ENCODE measurements around the gene HOMER2.

The HOMER2 gene

GRCh38 chr15:82804575-82804949 lies 148.0 kb downstream of the HOMER2 start:
- Histone ChIP-seq H3K36me3 (ENCODE audit: low read depth) (no peaks in the 10 kb centered on the region), H3K4me1 (ENCODE audit: insufficient read depth, poor library complexity, severe bottlenecking) (peaks cover 16% of the 10 kb centered on the region), H3K27me3 (ENCODE audit: insufficient read depth, poor library complexity, severe bottlenecking) (no peaks in the 10 kb centered on the region), H3K27ac (ENCODE audit: poor library complexity, severe bottlenecking) (peak overlapping the region; percentile 13), H3K4me3 (ENCODE audit: severe bottlenecking) (no peak overlapping the region), H3K9me3 (ENCODE audit: severe bottlenecking) (no peaks in the 10 kb centered on the region)
- no peak for ATAC-seq (ENCODE audit: low read depth)
- no peak for TF ChIP-seq CTCF (IDR thresholded peaks at IDR 0.05; ENCODE audit: poor library complexity, severe bottlenecking)
- no peak for DNase-seq (ENCODE audit: low spot score)

DNA sequence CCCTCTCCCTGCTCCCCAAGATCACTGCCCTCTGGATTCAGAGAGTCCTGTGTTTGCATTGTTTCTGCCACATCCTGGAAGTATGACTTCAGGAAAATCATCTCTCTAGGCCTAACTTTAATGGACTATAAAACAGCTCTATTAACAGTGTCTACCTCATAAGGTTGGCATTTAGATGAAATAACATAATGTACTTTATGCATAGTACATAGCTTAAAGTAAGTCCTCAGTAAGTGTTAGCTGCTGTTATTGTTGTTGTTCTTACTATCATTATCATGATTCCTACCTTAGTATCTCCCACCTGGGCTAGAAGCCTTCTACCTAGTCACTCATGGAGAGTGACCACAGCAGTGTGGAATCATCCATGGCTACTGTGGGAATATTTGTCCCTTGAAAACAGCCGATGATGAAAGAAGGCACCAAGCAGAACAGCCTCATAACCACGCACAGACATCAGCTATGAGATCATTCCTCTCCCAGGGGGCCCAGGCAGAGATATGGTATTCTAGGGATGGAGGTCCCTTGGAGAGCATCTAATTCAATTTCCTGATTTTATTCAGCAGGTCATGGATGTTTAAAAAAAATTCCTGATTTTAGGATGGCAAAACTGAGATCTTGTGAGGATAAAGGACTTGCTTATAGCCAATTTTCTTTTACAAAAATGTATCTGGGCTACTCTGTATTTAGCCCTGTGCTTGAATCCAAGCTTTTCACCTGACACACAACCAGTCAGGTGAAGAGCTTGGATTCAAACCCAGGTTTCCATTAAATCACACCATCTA lies 148.5 kb downstream of the HOMER2 start:
- Histone ChIP-seq H3K9me3 (ENCODE audit: severe bottlenecking) (no peaks in the 10 kb centered on the region), H3K27me3 (ENCODE audit: insufficient read depth, poor library complexity, severe bottlenecking) (no peaks in the 10 kb centered on the region), H3K4me1 (ENCODE audit: insufficient read depth, poor library complexity, severe bottlenecking) (peaks cover 14% of the 10 kb centered on the region), H3K27ac (ENCODE audit: poor library complexity, severe bottlenecking) (peak overlapping the region; percentile 13), H3K4me3 (ENCODE audit: severe bottlenecking) (no peak overlapping the region), H3K36me3 (ENCODE audit: low read depth) (no peaks in the 10 kb centered on the region)
- TF ChIP-seq CTCF (IDR thresholded peaks at IDR 0.05; ENCODE audit: poor library complexity, severe bottlenecking): no peak
- DNase-seq (ENCODE audit: low spot score) (no peak), ATAC-seq (ENCODE audit: low read depth) (no peak)

DNA sequence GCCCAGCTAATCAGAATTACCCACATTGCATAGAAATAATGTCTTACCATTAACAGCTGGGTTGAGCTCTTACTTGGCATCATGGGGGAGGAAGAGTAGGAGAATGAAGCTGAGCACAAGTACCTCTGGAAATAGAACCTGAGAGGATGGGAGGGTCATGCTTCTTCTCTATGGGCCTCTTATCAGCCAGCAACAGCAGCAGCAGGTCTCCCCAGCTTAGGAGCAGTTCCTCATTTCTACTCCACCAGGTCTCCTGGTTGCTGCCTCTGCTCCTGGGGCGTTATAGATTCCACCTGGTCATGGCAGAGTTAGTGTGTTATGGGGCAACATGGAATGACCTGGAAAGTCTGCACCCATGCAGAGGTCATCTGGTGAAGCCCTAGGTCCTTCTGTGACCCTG lies 150.0 kb downstream of the HOMER2 start:
- H3K4me3 ChIP-seq (ENCODE audit: severe bottlenecking): no peak overlapping the region
- ATAC-seq (ENCODE audit: low read depth) (no peak), DNase-seq (ENCODE audit: low spot score) (no peak)
- no peaks in the 10 kb centered on the region for H3K36me3 ChIP-seq (ENCODE audit: low read depth)
- H3K27ac ChIP-seq (ENCODE audit: poor library complexity, severe bottlenecking): no peak overlapping the region
- no peaks in the 10 kb centered on the region for H3K27me3 ChIP-seq (ENCODE audit: insufficient read depth, poor library complexity, severe bottlenecking)
- H3K4me1 ChIP-seq (ENCODE audit: insufficient read depth, poor library complexity, severe bottlenecking): peaks cover 9% of the 10 kb centered on the region
- TF ChIP-seq CTCF (IDR thresholded peaks at IDR 0.05; ENCODE audit: poor library complexity, severe bottlenecking): no peak
- no peaks in the 10 kb centered on the region for H3K9me3 ChIP-seq (ENCODE audit: severe bottlenecking)

DNA sequence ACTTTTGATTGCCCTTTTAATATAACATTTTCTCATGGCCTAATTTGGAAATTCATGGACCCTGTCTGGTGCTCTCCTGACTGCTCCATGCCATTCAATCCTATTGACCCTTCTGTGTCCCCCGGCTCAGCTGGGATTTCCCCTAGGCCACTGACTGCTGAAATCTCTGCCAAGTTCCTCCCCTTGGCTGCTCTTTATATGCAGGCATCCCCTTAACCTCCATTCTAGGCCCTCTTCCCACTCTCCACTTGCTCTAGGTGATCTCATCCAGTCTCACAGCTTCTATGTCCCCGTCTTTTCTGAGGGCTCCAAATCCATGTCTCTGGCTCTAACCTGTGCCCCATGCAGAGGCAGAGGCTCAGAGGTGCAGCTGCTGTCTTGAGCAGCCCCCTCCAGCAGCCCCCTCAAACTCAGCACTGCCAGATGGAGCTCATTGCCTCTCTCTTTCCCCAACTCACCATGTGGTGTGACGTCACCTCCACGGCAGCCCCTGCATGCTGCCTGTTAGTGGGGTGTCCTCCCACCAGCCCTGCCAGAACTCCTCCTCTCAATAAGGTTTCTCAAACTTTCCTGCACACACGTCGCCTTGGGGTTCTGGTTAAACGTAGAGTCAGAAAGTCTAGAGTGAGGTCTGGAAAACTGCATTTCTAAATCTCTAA lies 153.2 kb downstream of the HOMER2 start:
- no peak for TF ChIP-seq CTCF (IDR thresholded peaks at IDR 0.05; ENCODE audit: poor library complexity, severe bottlenecking)
- DNase-seq (ENCODE audit: low spot score): no peak
- ATAC-seq (ENCODE audit: low read depth): no peak; the same call in 2 of the 3 replicates

More for the DNA sequence above, 153.2 kb downstream of the HOMER2 start:
- Histone ChIP-seq H3K27ac (ENCODE audit: poor library complexity, severe bottlenecking) (no peak overlapping the region), H3K27me3 (ENCODE audit: insufficient read depth, poor library complexity, severe bottlenecking) (no peaks in the 10 kb centered on the region), H3K4me3 (ENCODE audit: severe bottlenecking) (no peak overlapping the region), H3K4me1 (ENCODE audit: insufficient read depth, poor library complexity, severe bottlenecking) (peaks cover 8% of the 10 kb centered on the region), H3K36me3 (ENCODE audit: low read depth) (no peaks in the 10 kb centered on the region), H3K9me3 (ENCODE audit: severe bottlenecking) (no peaks in the 10 kb centered on the region)

Data from RWPE2 (cell line).